Parathyroid adenoma (tissue), 2 donors: Measurements from ENCODE around the gene USP7.

ENCODE experiments used
- H2AFZ ChIP-seq: fragments of 300-600 bp; sonication (generic); one replicate; pipeline ENCODE4 v1.7.0; 2017; ENCODE audit warnings: antibody characterized with exemption, mild to moderate bottlenecking
- H3K27ac ChIP-seq: fragments of 300-600 bp; sonication (generic); one replicate; pipeline ENCODE4 v1.7.0; 2017
- H3K27me3 ChIP-seq: fragments of 300-600 bp; sonication (generic); one replicate; pipeline ENCODE4 v1.7.0; 2017; ENCODE audit warnings: low read length; ENCODE audit not compliant: control insufficient read depth, insufficient read depth
- H3K36me3 ChIP-seq: fragments of 300-600 bp; sonication (generic); one replicate; pipeline ENCODE4 v1.7.0; 2017; ENCODE audit warnings: low read length; ENCODE audit not compliant: control insufficient read depth, insufficient read depth
- H3K4me1 ChIP-seq: fragments of 300-600 bp; sonication (generic); one replicate; pipeline ENCODE4 v1.7.0; 2017; ENCODE audit warnings: control low read depth
- H3K4me2 ChIP-seq: fragments of 300-600 bp; sonication (generic); one replicate; pipeline ENCODE4 v1.7.0; 2017; ENCODE audit warnings: low read length
- H3K4me3 ChIP-seq: fragments of 300-600 bp; sonication (generic); one replicate; pipeline ENCODE4 v1.7.0; 2017; ENCODE audit warnings: low read depth, low read length
- H3K79me2 ChIP-seq: fragments of 300-600 bp; sonication (generic); one replicate; pipeline ENCODE4 v1.7.0; 2017; ENCODE audit warnings: control low read depth
- H3K9ac ChIP-seq: fragments of 300-600 bp; sonication (generic); one replicate; pipeline ENCODE4 v1.7.0; 2017; ENCODE audit warnings: mild to moderate bottlenecking
- H3K9me3 ChIP-seq: fragments of 300-600 bp; sonication (generic); one replicate; pipeline ENCODE4 v1.7.0; 2017; ENCODE audit warnings: low read length; ENCODE audit not compliant: control insufficient read depth
- TF ChIP-seq, protein P1 (sequence below): fragments of 300-600 bp; sonication (generic); IDR thresholded peaks from one replicate; pipeline ENCODE4 v1.7.0; 2017; ENCODE audit warnings: antibody characterized with exemption, mild to moderate bottlenecking
- donor health status: primary hyperparathyroidism.

Gene USP7

DNA sequence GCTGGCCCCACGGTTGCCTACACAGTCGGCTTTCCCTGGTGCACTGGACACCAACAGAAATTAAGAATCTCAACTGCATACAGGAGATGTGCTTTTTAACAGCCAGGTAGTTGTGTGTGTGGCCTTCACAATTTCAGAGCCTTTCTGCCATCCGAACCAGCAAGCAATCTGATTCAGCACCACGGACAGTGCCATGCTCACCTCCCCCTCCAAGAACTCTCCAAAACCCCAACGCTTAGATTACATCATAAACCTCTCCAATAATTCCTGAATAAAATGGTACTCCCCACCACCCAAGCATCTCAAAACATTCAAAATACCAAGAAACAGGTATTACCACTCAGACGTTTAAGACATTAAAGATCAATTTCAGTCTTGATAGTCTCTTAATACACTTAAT is 31.8 kb downstream of the USP7 start:
- no peaks in the 10 kb centered on the region for H3K9me3 ChIP-seq
- peaks cover 30% of the 10 kb centered on the region for H3K4me1 ChIP-seq
- no peak overlapping the region for H2AFZ ChIP-seq
- H3K9ac ChIP-seq: no peak overlapping the region
- no peak overlapping the region for H3K27ac ChIP-seq
- peaks cover 64% of the 10 kb centered on the region for H3K79me2 ChIP-seq
- no peaks in the 10 kb centered on the region for H3K36me3 ChIP-seq
- H3K4me3 ChIP-seq: no peak overlapping the region
- H3K27me3 ChIP-seq: no peaks in the 10 kb centered on the region
- TF ChIP-seq, protein P1, sequence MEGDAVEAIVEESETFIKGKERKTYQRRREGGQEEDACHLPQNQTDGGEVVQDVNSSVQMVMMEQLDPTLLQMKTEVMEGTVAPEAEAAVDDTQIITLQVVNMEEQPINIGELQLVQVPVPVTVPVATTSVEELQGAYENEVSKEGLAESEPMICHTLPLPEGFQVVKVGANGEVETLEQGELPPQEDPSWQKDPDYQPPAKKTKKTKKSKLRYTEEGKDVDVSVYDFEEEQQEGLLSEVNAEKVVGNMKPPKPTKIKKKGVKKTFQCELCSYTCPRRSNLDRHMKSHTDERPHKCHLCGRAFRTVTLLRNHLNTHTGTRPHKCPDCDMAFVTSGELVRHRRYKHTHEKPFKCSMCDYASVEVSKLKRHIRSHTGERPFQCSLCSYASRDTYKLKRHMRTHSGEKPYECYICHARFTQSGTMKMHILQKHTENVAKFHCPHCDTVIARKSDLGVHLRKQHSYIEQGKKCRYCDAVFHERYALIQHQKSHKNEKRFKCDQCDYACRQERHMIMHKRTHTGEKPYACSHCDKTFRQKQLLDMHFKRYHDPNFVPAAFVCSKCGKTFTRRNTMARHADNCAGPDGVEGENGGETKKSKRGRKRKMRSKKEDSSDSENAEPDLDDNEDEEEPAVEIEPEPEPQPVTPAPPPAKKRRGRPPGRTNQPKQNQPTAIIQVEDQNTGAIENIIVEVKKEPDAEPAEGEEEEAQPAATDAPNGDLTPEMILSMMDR: no peak
- H3K4me2 ChIP-seq: no peak overlapping the region

DNA sequence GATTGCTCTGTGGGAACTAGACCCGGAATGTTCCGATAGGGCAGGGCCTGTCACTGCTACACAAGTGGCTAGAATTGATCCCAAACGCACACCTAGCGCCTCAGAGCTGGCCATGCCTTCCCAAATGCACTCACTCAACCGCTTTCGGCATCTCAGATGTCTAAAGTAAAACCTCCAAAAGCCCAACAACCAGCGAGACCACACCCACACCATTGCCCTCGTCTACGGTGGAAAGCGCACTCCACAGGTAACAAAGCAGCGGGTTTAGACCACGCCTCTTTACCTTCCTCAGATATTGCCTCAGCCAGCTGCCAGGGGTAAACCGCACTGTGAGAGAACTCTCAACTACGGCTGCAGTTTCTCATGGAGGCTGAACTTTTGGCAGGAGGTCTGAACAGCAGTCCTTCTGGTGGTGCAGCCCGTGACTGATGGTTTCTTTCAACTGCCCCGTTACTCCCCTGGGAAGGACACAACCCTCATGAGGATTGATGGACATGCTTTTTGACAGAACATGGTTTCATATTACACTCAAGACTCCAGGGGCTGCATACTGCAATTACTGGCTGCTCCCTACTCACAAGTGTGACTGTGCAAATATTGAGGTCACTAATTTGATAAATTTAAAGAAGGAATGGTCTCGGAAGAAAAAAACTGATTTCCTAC is 34.5 kb downstream of the USP7 start:
- no peaks in the 10 kb centered on the region for H3K27me3 ChIP-seq
- H3K4me2 ChIP-seq: no peak overlapping the region
- H3K9me3 ChIP-seq: no peaks in the 10 kb centered on the region
- H3K79me2 ChIP-seq: peaks cover 62% of the 10 kb centered on the region
- H3K4me3 ChIP-seq: no peak overlapping the region
- H2AFZ ChIP-seq: no peak overlapping the region
- H3K36me3 ChIP-seq: no peaks in the 10 kb centered on the region
- TF ChIP-seq, protein P1: no peak
- H3K4me1 ChIP-seq: peaks cover 24% of the 10 kb centered on the region
- H3K27ac ChIP-seq: no peak overlapping the region
- H3K9ac ChIP-seq: no peak overlapping the region

DNA sequence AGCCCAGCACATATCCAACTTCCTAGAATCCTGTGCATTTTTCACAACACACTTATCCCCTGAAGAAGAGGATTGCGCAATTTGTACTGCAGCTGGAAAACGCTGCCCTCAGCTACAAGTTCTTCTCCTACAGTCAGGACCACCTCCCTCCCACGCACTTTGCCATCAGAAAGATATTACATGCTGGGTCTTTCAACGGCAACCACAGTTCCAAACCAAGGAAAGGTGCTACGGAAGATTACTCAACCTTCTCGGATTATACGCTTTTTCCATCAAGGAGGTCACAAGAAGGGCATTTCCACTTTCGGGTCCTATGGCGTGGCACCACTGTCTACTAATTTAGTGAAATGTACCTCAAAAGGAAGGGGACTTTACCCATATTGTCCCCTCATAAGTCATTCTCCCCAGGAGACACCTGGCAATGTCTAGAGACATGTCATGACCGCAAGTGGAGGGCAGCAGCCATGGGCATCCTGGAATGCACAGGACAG is 35.2 kb downstream of the USP7 start:
- peaks cover 64% of the 10 kb centered on the region for H3K79me2 ChIP-seq
- H3K4me1 ChIP-seq: peaks cover 24% of the 10 kb centered on the region
- H3K27ac ChIP-seq: no peak overlapping the region
- no peak overlapping the region for H3K4me3 ChIP-seq
- no peaks in the 10 kb centered on the region for H3K9me3 ChIP-seq
- TF ChIP-seq, protein P1: no peak
- H3K4me2 ChIP-seq: no peak overlapping the region
- no peaks in the 10 kb centered on the region for H3K36me3 ChIP-seq
- H3K9ac ChIP-seq: no peak overlapping the region
- H3K27me3 ChIP-seq: no peaks in the 10 kb centered on the region
- H2AFZ ChIP-seq: no peak overlapping the region

DNA sequence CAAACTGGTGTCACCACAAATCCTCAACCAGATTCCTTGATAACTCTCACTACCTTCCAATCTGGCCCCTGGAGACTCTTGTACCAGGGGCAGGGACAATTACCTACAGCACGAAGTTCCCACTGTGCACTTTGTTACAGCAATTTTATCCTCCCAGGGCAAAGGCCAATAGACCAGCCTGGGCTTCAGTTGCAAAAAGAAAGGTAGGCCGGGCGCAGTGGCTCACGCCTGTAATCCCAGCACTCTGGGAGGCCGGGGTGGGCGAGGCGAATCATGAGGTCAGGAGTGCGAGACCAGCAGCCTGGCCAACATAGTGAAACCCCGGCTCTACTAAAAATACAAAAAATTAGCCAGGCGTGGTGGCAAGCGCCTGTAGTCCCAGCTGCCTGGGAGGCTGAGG is 36.9 kb downstream of the USP7 start:
- no peak overlapping the region for H3K27ac ChIP-seq
- H3K4me3 ChIP-seq: no peak overlapping the region
- TF ChIP-seq, protein P1: no peak

DNA sequence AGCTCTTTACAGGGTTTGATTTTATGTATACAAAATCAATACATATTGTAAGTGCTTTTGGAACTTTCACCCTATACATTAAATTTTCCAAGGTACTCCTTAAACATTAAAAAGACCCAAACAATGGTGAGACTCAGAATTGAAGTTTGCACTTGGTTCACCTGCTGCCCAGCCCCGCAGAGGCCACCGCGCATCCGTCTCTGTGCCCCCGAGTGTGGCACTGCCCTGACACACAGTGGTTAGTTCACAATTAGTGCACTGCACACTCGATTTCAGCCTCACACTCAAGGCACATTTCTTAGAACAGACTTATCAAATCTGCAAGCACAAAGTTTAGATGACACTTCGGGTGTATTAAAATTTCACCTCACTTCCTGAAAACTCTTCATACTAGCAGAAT is 38.3 kb downstream of the USP7 start:
- no peak overlapping the region for H3K27ac ChIP-seq
- TF ChIP-seq, protein P1: no peak
- H3K4me2 ChIP-seq: no peak overlapping the region
- H3K27me3 ChIP-seq: no peaks in the 10 kb centered on the region
- H3K9me3 ChIP-seq: no peaks in the 10 kb centered on the region
- no peaks in the 10 kb centered on the region for H3K36me3 ChIP-seq
- no peak overlapping the region for H2AFZ ChIP-seq
- peaks cover 17% of the 10 kb centered on the region for H3K4me1 ChIP-seq
- H3K79me2 ChIP-seq: peaks cover 62% of the 10 kb centered on the region
- H3K9ac ChIP-seq: no peak overlapping the region
- no peak overlapping the region for H3K4me3 ChIP-seq

More for the DNA sequence above, 36.9 kb downstream of the USP7 start:
- H3K79me2 ChIP-seq: peaks cover 61% of the 10 kb centered on the region
- no peak overlapping the region for H2AFZ ChIP-seq
- H3K9ac ChIP-seq: no peak overlapping the region
- H3K4me2 ChIP-seq: no peak overlapping the region
- H3K9me3 ChIP-seq: no peaks in the 10 kb centered on the region
- peaks cover 21% of the 10 kb centered on the region for H3K4me1 ChIP-seq
- H3K27me3 ChIP-seq: no peaks in the 10 kb centered on the region
- no peaks in the 10 kb centered on the region for H3K36me3 ChIP-seq
